ENCODE data around the gene ZSCAN9.

ZSCAN9 gene

GRCh38 chr6:28266563-28266961, 41.5 kb downstream of the ZSCAN9 start:
- H3K27ac ChIP-seq (replicated peaks), result peak overlapping the region; percentile 87
- H3K27me3 ChIP-seq (ENCODE audit: insufficient read depth, poor library complexity, severe bottlenecking), result no peaks in the 10 kb centered on the region
- H3K4me3 ChIP-seq (replicated peaks; ENCODE audit: insufficient read depth, low read length), result peak overlapping the region; percentile 80

GRCh38 chr6:28266962-28267694, 42.1 kb downstream of the ZSCAN9 start, which contains the start of gene ZSCAN26:
Gene ZSCAN26 (plus strand): TSS chr6:28267143. CDS start chr6:28271920, 4,777 bp downstream.
- TF ChIP-seq POLR2AphosphoS5 (IDR thresholded peaks at IDR 0.05; ENCODE audit: low read depth), result peak; percentile 67
- peak; percentile 32 for TF ChIP-seq REST (IDR thresholded peaks at IDR 0.05; ENCODE audit: insufficient replicate concordance, low read depth)
- TF ChIP-seq SPI1 (IDR thresholded peaks at IDR 0.05; ENCODE audit: borderline replicate concordance, low read depth), result no peak
- no peak for TF ChIP-seq CTCF (IDR thresholded peaks at IDR 0.05; ENCODE audit: insufficient read depth, low read length)
- no peak; the same call in 1 of the 2 replicates for TF ChIP-seq GABPA (IDR thresholded peaks at IDR 0.05; ENCODE audit: low read depth)
- peak; percentile 89 to 90 for DNase-seq (ENCODE audit: low read depth in 1 of 2, low spot score in 1 of 2)
- peak within 1 kb of the TSS; percentile 87 for H3K27ac ChIP-seq (replicated peaks)

More at GRCh38 chr6:28266563-28266961, 41.5 kb downstream of the ZSCAN9 start:
- TF ChIP-seq SPI1 (IDR thresholded peaks at IDR 0.05; ENCODE audit: borderline replicate concordance, low read depth), result no peak
- TF ChIP-seq REST (IDR thresholded peaks at IDR 0.05; ENCODE audit: insufficient replicate concordance, low read depth), result no peak
- no peak for TF ChIP-seq POLR2AphosphoS5 (IDR thresholded peaks at IDR 0.05; ENCODE audit: low read depth)
- no peak for TF ChIP-seq GABPA (IDR thresholded peaks at IDR 0.05; ENCODE audit: low read depth)
- TF ChIP-seq CTCF (IDR thresholded peaks at IDR 0.05; ENCODE audit: insufficient read depth, low read length), result no peak
- DNase-seq (ENCODE audit: low read depth in 1 of 2, low spot score in 1 of 2), result no peak

GRCh38 chr6:28267695-28268059, 42.6 kb downstream of the ZSCAN9 start:
- Histone ChIP-seq H3K27ac (replicated peaks) (peak overlapping the region; percentile 87), H3K4me3 (replicated peaks; ENCODE audit: insufficient read depth, low read length) (peak overlapping the region; percentile 80), H3K27me3 (ENCODE audit: insufficient read depth, poor library complexity, severe bottlenecking) (no peaks in the 10 kb centered on the region)
- no peak for DNase-seq (ENCODE audit: low read depth in 1 of 2, low spot score in 1 of 2)
- TF ChIP-seq CTCF (IDR thresholded peaks at IDR 0.05; ENCODE audit: insufficient read depth, low read length) (no peak), GABPA (IDR thresholded peaks at IDR 0.05; ENCODE audit: low read depth) (no peak), SPI1 (IDR thresholded peaks at IDR 0.05; ENCODE audit: borderline replicate concordance, low read depth) (no peak), REST (IDR thresholded peaks at IDR 0.05; ENCODE audit: insufficient replicate concordance, low read depth) (no peak), POLR2AphosphoS5 (IDR thresholded peaks at IDR 0.05; ENCODE audit: low read depth) (no peak)

More at GRCh38 chr6:28266962-28267694, 42.1 kb downstream of the ZSCAN9 start, which contains the start of gene ZSCAN26:
- H3K4me3 ChIP-seq (replicated peaks; ENCODE audit: insufficient read depth, low read length), result peak within 1 kb of the TSS; percentile 80
- H3K27me3 ChIP-seq (ENCODE audit: insufficient read depth, poor library complexity, severe bottlenecking), result no peaks in the 10 kb centered on the region

Data from HL-60 (cell line).